NCI-H128 (cell line): ENCODE results near the gene MCM3AP.
"Not testable (repeated sequence)": the region's sequence is repeated elsewhere in the genome, so short reads cannot be mapped to it uniquely, and the experiment has no call there.

ENCODE experiments used
- DNase-seq: peaks from one replicate; lab custom pipeline; 2025; ENCODE audit not compliant: unreplicated experiment; lab: John Stamatoyannopoulos, UW

Gene MCM3AP

GRCh38 chr21:46207006-46207919, 78.1 kb downstream of the MCM3AP start:
- no peak for DNase-seq

GRCh38 chr21:46206163-46207005, 79.0 kb downstream of the MCM3AP start:
- no peak for DNase-seq

GRCh38 chr21:46205766-46206162, 79.6 kb downstream of the MCM3AP start:
- DNase-seq: no peak

GRCh38 chr21:46205166-46205565, 80.2 kb downstream of the MCM3AP start:
- no peak for DNase-seq

GRCh38 chr21:46203203-46203600, 82.2 kb downstream of the MCM3AP start:
- no peak for DNase-seq

- DNase-seq: no peak
Measured at GRCh38 chr21:46202592-46203202, 82.7 kb downstream of the MCM3AP start.

- not testable (repeated sequence) for DNase-seq
Measured at GRCh38 chr21:46200877-46201803, 84.3 kb downstream of the MCM3AP start.

- DNase-seq: no peak
Measured at GRCh38 chr21:46199436-46200373, 85.7 kb downstream of the MCM3AP start.

- no peak for DNase-seq
Measured at GRCh38 chr21:46196733-46197132, 88.7 kb downstream of the MCM3AP start.

GRCh38 chr21:46195595-46196195, 89.7 kb downstream of the MCM3AP start:
- no peak for DNase-seq

GRCh38 chr21:46194374-46195334, 90.8 kb downstream of the MCM3AP start:
- DNase-seq: no peak

GRCh38 chr21:46193829-46194373, 91.5 kb downstream of the MCM3AP start:
- DNase-seq: no peak

- DNase-seq: no peak
Measured at GRCh38 chr21:46191686-46192575, 93.5 kb downstream of the MCM3AP start.

GRCh38 chr21:46191257-46191685, 94.1 kb downstream of the MCM3AP start:
- no peak for DNase-seq

GRCh38 chr21:46190491-46191131, 94.8 kb downstream of the MCM3AP start:
- no peak for DNase-seq

GRCh38 chr21:46189959-46190490, 95.4 kb downstream of the MCM3AP start:
- no peak for DNase-seq
